Stimulated activated CD4-positive, alpha-beta T cell treated with anti-CD3 and anti-CD28 coated beads, Interleukin-15, amount 100 ng/mL, for 1 hour (primary cell): Measurements from ENCODE around the gene MCM9.

ENCODE experiments used
- DNase-seq, 2 donors: peaks; one replicate each; pipeline ENCODE4 v3.0.0-alpha.2; 2020; ENCODE audit warnings: low read depth in 1 of 2, low spot score in 1 of 2

MCM9 gene

DNA sequence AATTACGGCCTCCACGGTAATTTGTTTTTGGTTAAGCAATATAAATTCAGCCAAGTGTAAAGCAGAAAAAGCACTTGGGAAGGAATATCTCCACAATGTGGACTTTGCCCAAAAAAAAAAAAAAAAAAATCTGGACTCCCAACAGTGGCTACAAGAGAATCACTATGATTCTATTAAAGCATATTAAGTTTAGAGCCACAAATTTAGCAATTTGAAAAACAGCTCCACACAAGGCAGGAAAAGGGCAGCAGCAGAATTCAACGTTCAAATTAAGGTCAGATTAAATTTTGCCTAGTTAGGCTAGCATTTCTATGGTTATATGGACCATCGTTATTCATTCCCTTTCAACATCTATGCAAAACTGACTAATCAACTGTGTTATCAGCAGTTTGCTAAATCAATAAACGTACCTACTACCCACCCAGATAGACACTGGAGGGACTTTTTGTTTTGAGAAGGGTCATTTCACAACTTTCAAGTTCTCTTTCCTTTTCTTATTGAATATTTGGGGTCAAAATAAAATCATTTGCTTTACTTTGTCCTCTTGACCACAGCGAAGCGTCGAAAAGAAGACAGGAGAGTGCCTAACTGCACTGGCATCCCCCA, 1.0 kb downstream of the MCM9 start:
- DNase-seq: no peak

DNA sequence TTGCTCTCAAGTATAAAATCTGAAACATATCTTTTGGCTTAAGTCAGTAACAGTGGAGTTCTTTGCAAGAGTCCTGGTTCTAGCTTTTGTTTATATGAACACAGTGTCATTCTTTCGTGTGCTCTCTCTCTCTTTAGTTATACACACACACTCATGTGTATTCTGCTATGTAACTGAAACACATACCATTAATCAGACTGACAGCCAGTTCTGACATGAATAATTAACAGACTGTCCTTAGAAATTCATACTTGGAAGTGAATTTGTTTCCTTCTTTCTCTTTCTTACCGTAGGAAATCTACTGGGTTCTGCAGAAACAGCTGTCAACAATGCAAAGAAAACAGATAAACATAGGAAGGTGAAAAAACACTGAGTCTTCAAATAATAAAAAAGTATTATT, 2.5 kb downstream of the MCM9 start:
- no peak for DNase-seq

DNA sequence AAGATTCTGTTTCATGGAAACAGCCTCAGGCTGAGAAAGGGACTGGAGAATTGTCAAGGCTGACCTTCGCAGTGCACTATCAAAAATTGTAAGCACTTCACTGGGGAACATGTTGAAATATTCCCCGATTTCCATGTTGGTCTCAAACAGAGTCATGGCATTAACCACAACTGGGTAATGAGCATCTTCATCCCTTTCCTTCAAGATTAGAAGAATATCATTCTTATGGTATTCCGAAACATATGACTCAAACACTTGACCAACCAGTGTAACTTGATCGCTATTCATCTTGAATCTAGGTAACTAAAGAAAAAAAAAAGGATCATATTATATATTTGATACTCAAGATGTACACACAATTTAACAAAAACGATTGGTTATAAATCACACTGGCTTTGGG, 3.5 kb downstream of the MCM9 start:
- no peak for DNase-seq

GRCh38 chr6:118930680-118931079, 4.3 kb downstream of the MCM9 start:
- DNase-seq: no peak

DNA sequence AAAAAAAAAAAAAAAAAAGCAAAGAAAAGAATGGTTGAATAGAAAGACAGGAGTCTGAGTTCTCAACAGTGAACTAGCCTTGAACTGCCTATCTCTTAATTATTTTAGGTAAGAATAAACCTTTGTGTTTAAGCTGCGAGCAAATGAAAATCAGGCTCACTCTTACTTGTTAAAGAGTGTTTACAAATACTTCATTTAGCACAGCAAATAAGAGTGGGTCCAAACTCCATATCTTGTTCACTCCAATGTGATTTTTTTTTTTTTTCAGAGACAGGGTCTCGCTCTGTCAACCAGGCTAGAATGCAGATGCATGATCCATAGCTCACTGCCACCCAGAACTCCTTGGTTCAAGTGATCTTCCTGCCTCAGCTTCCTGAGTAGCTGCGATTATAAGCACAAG, 11.9 kb downstream of the MCM9 start:
- no peak for DNase-seq

- DNase-seq: no peak
These were observed 13.9 kb downstream of the MCM9 start for GRCh38 chr6:118921084-118921483.

DNA sequence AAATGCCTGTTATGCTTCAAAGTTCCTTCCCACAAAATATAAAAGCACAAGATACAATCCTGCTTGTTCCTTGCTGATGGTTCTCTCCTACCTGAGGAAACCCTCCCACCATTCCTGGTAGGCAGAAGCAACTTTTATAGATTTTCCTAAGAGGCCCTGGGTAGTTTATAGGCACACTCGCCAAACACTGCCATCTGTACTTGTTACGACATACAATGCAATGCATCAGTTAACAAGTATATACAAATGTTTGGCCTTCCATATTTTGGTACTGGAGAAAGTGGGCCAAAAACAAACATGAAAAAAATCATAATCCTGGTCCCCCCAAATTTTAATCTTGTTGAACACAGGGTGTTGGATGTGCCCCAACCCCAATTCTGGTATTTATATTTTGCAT, 16.6 kb downstream of the MCM9 start:
- DNase-seq: no peak

- no peak for DNase-seq
These were observed 17.2 kb downstream of the MCM9 start for GRCh38 chr6:118917546-118918328.

GRCh38 chr6:118914598-118914997, 20.4 kb downstream of the MCM9 start:
- no peak for DNase-seq

- DNase-seq: no peak
These were observed 21.8 kb downstream of the MCM9 start for GRCh38 chr6:118913161-118913560.

GRCh38 chr6:118912646-118913045, 22.3 kb downstream of the MCM9 start:
- DNase-seq: no peak

- DNase-seq: no peak
These were observed 26.5 kb downstream of the MCM9 start for GRCh38 chr6:118908441-118908840.

DNA sequence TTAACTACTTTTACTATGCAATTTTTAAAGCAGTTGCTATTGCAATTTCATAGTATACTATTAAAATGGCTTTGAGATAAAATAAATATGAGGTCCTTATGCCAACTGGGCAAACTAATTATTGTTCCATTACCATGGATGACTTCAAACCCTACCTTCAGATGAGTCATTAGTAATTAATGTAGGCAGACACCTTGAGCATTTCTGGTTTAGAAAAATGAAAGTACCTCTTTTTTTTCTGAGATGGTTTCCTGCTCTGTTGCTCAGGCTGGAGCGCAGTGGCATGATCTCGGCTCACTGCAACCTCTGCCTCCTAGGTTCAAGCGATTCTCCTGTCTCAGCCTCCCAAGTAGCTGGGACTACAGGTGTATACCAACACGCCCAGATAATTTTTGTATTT, 29.1 kb downstream of the MCM9 start:
- DNase-seq: no peak

DNA sequence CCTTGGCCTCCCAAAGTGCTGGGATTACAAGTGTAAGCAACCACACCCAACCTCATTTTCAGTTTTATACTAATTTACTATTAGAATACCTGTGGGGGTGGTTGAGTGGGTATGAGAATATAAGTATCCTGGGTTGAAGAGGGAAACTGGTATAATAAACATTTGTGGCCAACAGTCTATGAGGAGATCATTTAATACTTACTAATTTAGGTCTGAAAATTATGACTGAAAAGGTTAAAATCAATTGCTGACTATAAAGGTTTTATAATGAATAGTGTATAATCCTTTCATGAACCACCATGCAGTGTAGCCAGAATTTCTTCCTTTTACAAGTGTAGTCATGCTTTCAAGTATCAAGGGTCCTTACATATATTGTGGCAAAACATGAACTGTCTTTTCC, 29.9 kb downstream of the MCM9 start:
- no peak for DNase-seq

DNA sequence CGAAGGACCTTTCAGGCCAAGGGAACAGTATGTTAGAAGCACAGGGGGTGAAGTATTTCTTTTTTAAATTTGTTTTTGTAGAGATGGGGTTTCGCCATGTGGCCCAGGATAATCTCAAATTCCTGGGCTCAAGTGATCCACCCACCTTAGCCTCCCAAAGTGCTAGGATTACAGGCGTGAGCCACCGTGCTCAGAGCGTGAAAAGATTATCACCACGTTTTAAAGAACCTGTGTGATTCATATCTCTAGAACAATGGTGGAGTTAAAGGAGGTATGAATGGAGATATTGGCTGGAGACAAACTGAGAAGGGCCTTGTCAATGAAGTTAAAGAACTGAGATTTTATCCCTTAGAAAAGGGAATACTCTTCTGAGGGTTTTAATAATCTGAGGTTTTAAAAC, 31.3 kb downstream of the MCM9 start:
- no peak for DNase-seq

DNA sequence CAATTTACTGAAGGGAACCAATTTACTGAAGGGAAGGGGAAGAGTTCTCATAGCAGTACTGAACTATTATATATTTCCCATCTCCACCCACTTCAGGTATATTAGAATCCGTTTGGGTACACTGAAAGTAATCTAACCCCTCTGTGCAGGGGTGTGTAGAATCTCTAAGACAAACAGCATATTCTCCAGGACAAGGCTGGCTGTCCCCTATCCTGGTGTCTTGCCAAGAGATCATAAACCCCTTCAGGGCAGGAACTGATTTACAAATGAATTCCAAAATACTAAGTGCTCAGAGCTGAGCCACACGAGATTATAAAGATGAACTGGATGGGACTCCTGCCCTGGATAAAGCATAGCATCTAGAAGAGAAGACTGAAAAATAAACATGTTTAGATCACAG, 31.8 kb downstream of the MCM9 start:
- no peak for DNase-seq

DNA sequence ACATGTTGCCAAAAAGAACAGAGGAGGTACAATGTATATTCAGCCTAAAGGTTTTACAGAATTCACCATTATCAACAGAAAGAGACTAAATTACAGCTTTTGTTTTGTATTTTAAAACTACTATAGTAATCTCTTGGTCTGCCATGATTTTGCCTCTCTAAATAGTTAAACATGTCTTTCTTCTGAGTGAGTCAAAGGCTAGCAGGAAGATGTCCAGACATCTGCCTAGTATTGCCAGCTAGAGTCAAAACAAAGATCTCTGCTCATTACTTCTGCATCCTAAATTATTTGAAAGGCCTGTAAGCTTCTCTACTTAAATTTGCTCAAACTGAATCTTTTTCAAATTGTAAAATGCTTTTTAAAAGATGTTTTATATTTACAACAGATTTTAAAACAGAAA, 32.2 kb downstream of the MCM9 start:
- DNase-seq: no peak

- DNase-seq: no peak
These were observed 35.0 kb downstream of the MCM9 start for GRCh38 chr6:118899948-118900347.

DNA sequence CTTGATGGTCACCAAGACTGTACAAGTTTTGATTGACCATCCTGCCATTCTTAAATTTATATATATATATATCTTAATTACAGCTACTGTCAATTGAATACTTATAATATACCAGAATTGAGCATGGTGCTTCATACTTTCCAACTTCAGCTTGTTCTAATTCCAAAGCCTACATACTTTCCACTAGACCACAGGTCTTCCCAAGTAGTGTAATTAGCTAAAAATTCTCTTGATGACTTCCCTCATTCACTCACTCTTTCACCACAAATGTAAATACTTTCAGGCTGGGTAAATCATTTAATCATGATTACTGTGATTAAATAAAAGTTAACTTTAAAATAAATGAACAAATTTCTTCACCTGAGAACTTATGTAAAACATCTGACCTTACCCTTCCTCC, 37.6 kb downstream of the MCM9 start:
- no peak for DNase-seq

GRCh38 chr6:118896339-118897136, 38.4 kb downstream of the MCM9 start:
- no peak for DNase-seq

GRCh38 chr6:118895859-118896258, 39.1 kb downstream of the MCM9 start:
- no peak for DNase-seq

GRCh38 chr6:118895261-118895560, 39.7 kb downstream of the MCM9 start:
- no peak for DNase-seq
